ENCODE measurements around the gene HBD.
A peak's percentile ranks its signal among the peaks of the same experiment; 100 is the strongest.

HBD gene

DNA sequence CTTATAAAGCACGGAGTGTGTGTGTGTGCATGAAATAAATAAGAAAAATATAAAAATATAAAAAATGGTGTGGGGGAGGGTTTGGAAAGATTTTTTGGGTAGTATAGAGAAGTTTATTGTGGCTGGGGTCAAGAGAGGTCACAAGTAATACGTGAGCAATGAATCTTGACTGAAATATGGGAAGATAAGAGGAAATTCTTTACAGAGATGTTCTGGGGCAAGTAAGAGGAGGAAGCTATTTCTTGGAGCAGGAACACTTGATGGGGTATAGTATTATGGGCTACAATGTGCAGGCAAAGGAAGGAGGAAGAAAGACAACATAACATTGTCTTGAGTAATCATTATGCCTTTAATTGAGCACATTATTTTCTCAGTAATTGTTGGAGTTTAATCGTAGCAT is 2.1 kb downstream of the HBD start:
- no peak for DNase-seq

DNA sequence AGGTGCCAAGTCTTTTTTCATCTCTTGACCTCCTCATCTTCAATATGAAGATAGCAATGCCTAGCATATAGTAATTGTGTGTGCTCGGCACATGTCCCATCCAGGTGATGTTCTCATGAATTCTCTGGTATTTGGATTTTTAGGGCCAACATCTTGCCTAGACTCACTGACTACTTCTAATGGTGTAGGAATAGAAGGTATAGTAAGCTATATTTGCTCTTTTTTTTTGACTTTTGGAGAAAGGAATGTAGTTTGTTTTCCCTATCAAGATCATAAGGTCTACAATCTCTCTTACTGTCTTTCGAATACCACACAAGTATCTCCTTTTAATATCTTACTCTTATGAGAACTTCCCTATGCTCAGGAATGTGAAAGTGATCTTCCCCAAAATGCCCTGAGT is 3.2 kb downstream of the HBD start:
- DNase-seq: no peak

DNA sequence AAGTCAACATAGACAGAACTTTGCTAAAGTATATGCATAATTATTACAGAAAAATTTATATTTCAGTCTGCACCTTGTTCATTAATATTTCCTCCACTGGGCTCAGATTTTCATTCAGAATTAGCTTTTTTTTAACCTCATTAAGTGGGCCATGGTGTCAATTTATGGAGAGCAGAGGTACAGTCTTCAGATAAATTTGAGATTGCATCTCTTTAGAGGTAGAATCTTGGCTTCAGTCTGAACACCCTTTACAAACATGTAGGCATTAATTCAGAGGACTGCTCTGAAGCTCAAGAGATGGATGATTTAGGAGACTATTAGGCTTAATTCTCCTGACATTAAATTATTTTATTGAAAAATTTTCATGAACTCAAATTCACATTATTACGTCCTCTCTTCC is 4.0 kb downstream of the HBD start:
- DNase-seq: no peak

DNA sequence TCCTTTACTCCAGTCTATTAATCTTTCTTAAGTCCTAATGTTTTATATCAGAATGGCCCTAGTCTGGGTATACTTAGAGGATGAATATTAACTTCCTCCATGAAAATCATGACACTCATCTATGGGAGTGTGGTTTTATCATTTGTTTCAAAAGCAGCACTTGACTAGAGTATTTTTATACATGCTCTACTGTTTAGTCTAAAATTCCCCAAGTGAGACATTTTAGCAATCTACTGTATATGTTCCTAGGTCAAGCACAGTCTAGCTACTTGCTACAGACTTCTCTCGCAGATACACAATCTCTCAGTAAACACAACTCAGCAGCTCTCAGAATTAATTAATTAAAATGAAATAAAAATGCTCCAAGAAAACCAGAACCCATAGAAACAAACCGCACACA is 4.5 kb downstream of the HBD start:
- DNase-seq: no peak

DNA sequence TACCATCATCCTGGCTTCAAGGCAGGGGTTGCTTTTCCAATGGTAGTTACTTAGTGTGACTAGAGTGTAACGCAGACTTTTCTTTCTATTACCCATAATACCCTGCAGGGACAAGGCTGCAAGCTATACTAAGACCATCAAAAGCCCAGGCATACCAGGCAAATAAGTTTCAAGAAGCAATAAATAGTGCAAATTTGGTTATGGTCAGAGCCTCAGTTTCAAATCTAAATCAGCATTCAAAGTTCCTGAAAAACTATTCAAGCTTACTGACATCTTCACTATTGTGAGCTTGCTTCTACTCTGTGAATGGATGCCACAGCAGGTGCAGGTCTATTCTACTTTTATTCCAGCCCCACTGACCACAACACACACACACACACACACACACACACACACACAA is 4.9 kb downstream of the HBD start:
- DNase-seq: no peak

DNA sequence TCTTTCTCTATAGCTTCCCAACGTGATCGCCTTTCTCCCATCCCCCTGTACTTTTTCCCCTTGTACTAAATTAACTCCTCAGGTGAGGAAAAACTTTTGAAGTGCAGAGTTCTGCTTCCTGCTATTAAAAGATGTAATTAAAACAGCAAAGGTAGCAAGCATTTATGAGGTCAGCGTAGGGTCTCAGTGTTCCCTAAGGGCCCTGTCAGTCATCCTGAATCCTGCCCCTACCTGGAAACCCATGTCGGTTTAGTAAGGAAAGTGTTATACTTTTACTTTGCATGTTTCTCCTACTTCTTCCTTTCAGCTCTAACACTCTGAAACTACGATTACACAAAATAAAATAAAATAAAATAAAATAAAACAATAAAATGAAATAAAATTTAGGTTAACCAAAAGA is 6.2 kb downstream of the HBD start:
- DNase-seq: no peak

DNA sequence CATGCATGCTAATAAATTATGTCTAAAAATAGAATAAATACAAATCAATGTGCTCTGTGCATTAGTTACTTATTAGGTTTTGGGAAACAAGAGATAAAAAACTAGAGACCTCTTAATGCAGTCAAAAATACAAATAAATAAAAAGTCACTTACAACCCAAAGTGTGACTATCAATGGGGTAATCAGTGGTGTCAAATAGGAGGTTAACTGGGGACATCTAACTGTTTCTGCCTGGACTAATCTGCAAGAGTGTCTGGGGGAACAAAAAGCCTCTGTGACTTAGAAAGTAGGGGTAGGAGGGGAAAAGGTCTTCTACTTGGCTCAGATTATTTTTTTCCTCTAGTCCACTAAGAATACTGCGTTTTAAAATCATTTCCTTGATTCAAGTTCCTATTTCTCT is 6.6 kb downstream of the HBD start:
- DNase-seq: no peak

DNA sequence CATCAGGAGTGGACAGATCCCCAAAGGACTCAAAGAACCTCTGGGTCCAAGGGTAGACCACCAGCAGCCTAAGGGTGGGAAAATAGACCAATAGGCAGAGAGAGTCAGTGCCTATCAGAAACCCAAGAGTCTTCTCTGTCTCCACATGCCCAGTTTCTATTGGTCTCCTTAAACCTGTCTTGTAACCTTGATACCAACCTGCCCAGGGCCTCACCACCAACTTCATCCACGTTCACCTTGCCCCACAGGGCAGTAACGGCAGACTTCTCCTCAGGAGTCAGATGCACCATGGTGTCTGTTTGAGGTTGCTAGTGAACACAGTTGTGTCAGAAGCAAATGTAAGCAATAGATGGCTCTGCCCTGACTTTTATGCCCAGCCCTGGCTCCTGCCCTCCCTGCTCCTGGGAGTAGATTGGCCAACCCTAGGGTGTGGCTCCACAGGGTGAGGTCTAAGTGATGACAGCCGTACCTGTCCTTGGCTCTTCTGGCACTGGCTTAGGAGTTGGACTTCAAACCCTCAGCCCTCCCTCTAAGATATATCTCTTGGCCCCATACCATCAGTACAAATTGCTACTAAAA is 7.5 kb downstream of the HBD start, which contains the start of gene HBB:
HBB (minus strand) TSS at position 340 of the 579 bp plus-strand sequence; CDS start at position 290, 50 bp downstream.
- no peak for DNase-seq

DNA sequence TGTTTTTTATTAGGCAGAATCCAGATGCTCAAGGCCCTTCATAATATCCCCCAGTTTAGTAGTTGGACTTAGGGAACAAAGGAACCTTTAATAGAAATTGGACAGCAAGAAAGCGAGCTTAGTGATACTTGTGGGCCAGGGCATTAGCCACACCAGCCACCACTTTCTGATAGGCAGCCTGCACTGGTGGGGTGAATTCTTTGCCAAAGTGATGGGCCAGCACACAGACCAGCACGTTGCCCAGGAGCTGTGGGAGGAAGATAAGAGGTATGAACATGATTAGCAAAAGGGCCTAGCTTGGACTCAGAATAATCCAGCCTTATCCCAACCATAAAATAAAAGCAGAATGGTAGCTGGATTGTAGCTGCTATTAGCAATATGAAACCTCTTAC is 8.8 kb downstream of the HBD start:
- DNase-seq: no peak

DNA sequence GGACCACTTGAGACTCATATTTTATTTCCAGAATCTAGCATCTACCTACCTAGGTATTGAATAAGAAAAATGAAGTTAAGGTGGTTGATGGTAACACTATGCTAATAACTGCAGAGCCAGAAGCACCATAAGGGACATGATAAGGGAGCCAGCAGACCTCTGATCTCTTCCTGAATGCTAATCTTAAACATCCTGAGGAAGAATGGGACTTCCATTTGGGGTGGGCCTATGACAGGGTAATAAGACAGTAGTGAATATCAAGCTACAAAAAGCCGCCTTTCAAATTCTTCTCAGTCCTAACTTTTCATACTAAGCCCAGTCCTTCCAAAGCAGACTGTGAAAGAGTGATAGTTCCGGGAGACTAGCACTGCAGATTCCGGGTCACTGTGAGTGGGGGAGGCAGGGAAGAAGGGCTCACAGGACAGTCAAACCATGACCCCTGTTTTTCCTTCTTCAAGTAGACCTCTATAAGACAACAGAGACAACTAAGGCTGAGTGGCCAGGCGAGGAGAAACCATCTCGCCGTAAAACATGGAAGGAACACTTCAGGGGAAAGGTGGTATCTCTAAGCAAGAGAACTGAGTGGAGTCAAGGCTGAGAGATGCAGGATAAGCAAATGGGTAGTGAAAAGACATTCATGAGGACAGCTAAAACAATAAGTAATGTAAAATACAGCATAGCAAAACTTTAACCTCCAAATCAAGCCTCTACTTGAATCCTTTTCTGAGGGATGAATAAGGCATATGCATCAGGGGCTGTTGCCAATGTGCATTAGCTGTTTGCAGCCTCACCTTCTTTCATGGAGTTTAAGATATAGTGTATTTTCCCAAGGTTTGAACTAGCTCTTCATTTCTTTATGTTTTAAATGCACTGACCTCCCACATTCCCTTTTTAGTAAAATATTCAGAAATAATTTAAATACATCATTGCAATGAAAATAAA is 9.5 kb downstream of the HBD start:
- DNase-seq: no peak

DNA sequence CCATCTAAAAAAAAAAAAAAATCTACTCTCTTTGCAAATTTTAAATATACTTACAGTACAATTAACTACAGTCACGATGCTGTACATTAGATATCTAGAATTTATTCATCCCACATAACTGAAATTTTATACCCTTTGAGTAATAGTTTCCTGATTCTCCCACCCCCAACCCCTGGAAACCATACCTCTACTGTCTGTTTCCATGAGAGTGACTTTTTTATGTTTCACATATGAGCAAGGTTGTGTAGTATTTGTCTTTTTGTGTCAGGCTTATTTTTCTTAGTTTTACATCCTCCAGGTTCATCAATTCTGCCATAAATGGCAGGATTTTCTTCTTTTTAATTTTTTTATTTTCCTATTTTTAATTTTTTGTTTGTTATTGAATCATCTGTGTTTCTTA is 10.6 kb downstream of the HBD start:
- no peak for DNase-seq

DNA sequence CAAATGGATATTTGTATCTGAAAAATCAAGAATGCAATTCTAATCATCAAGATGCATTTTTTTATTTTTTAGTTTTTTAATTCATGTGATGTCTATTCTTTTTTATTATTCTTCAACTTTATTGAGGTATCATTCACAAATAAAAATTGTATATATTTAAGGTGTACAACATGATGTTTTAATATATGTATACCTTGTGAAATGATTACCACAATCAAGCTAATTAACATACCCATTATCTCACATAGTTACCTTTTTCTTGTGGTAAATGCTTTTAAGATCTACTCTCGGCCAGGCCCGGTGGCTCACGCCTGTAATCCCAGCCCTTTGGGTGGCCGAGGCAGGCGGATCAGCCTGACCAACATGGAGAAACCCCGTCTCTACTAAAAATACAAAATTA is 11.1 kb downstream of the HBD start:
- no peak for DNase-seq

DNA sequence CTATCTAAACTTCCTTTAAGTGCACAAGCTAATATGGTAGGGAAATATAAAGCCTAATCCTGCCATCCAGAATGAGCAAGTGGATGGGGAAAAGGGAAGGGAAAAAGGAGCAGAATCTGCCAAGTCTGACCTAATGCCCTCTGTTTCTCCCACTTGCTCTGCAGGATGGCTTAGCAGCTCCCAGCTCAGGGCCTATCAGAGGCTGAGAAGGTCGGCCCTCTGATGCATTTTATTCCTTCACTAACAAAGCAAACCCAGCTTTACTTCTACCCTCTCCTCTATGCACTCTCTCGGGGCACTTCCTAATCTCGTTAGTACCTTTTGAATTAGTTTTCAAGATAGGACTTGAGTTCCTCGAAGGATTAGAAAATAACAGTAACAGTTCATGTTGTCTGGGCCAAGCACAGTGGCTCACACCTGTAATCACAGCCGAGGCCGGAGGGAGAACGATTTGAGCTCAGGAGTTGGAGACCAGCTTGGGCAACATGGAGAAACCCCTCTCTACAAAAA is 23.9 kb downstream of the HBD start:
- no peak for DNase-seq

DNA sequence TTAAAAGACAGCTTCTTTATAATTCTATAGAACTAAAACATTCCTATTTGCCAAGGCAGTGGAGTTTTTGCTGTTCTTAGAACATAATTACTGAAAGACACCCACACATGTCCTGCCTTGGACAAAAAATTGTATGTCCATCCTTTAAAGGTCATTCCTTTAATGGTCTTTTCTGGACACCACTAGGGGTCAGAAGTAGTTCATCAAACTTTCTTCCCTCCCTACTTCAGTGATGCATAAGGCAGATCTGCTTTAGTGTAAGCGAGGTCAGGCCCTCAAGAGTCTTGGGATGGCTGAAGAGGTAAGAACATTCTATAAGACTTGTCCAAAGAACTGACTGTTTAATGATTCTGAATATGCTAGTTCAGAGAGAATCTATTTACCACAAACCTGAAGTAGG is 29.5 kb downstream of the HBD start:
- peak; percentile 59 for DNase-seq

DNA sequence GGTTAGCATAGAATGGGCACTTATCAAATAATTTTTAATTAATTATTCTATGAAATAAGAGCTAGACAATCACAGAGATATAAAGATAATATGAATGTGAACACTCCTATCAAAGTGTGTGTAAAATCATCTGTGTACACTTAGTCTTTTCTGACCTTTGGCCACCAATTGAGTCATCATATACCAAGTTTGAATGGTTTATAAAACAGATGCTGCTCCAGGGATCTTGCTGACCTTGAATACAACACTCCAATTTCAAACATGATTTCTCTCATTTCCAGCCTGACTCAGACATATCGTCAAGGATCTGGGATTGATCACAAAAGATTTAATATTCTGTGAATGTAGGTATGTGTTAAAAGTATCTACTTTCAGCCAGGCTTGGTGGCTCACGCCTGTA is 30.9 kb downstream of the HBD start:
- no peak for DNase-seq

DNA sequence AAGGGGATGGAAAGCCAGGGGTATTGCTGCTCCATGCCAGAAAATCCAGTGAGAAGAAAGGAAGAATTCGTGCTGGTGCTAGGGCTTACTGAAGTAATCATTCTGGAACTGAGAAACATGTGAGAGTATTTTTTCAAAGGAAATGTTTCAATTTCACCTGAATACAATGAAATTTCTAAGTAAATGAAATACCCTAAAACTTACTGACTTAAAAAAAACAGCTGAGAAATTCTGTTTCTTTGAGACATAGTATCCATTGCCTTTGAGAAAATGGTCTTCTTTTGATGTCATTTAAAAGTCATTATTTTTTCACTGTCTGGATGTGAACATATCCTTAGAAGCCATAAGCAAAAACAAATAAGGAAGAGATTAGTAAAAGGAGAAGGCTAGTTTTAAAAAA is 33.7 kb downstream of the HBD start, which contains the start of gene OR51V1:
OR51V1 (minus strand) TSS at position 101 of the 400 bp plus-strand sequence; CDS start at position 101, 0 bp downstream.
- no peak for DNase-seq

DNA sequence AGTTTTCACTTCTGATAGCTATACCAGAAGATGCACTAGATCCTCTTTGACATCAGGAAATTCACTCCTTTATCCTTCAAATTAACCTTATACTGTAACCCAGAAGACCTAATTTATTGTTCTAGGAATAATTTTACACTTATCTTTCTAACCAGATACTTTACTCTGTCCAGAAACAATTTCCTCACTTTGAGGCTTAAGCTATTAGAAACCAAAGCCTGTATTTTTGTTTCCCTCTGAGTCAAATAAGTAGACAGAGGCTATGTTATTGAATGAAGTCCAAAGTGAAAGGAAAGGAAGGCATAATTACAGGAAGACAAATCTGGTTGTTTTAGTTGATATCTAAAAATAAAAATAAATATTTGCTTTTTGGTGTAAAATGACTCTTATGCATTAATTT is 36.0 kb downstream of the HBD start:
- DNase-seq: no peak

DNA sequence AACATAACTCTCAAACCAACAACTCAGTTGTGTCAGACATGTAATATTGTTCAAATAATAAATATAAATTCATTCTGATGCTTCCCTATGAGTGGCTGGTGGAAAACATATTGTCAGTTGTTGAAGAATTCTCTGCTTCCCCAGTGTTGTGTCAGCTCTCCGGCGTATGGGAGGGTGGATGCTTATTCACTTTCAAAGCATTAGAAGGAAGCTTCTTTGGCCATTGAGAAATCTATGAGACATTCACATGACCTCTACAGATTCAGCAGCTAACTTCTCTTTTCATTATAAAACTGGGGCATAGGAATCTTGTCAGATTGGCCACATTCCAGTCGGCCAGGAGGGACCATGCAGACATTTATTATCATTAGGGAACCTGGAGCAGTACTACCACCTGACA is 36.7 kb downstream of the HBD start:
- DNase-seq: no peak

DNA sequence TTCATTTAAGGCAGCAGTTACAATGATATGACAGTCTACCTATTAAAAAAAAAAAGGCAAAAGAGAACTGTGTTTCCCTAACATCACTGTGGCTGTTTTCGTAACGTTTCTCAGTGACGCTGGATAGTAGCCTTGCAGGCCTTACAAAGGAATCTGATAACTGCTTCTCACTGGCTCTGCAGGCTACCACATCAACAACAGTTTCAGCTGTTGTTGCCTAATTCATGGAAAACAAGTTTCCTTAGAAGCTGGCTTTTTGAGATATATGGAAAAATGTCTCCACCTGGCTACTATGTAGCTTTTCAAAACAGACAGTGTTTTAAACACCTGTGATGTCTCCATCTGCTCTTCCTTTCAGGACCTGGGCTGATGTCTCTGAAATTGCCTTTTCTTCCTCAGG is 37.6 kb downstream of the HBD start:
- no peak for DNase-seq

DNA sequence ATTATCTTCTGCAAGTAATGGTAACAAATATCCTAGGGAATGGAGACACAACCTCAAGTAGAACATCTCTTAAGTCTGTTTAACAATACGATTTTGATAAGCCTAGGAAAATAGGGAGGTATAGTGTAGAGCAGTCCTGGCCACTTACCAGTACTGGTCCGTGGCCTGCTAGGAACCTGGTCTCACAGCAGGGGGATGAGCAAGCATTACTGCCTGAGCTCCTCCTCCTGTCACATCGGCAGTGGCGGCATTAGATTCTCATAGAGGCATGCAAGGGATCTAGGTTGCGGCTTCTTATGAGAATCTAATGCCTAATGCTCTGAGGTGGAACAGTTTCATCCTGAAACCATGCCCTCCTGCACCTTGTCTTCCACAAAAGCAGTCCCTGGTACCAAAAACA is 38.2 kb downstream of the HBD start:
- DNase-seq: no peak

DNA sequence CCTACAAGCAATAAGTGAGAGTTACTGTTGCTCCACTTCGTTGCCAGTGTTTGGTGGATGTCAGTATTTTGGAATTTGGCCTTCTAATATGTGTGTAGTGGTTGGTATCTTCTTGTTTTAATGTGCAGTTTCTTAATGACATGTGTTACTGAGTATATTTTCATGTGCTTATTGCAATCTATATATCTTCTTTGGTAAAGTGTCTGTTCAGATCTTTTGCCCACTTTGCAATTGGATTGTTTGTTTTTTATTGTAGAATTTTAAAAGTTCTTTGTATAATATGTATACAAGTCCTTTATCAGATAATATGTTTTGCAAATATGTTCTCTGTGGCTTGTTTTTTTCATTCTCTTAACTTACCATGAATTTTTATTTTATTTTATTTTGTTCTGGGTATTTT is 41.5 kb downstream of the HBD start:
- no peak for DNase-seq

DNA sequence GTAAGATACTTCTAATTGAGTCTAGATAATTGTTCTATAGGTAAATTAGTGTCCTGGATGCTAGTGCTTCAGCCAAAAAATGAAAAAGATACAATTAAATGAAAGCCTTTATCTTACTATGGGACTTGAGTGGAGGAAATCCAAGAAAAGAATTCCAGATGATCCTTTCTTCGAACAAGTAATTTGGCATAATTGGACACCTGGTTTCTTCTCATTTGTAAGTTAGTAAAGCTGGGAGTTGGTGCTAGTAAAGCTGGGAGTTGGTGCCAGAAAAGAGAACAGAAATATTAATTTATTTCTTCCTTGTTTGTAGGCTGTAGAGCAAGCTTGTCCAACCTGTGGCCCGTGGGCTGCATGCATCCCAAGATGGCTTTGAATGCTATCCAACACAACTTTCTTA is 46.1 kb downstream of the HBD start:
- DNase-seq: no peak

Measured in fibroblast of skin of back (primary cell).